OCI-LY7 (cell line): ENCODE data around the gene SERTAD4. TPM values are rescaled to one million over a fixed set of nuclear protein-coding genes. Genes with fewer than 3 reads are reported as not detected.
A peak's percentile ranks its signal among the peaks of the same experiment; 100 is the strongest.
"Not testable (repeated sequence)": the region's sequence is repeated elsewhere in the genome, so short reads cannot be mapped to it uniquely, and the experiment has no call there.

Experiments
- BruUV-seq: library from RNA; stranded (reverse); fragments of 400-500 nt; replicated peaks from 2 replicates; lab custom pipeline; 2021; lab: Mats Ljungman, UMichigan
- CTCF ChIA-PET: fragments of 300-600 bp; sonication (Branson Sonifier 250); formaldehyde crosslinking; loops from one replicate; lab custom pipeline; 2022; ENCODE audit warnings: antibody characterized with exemption; ENCODE audit not compliant: unreplicated experiment; lab: Charles Lee
- POLR2A ChIA-PET: fragments of 300-600 bp; sonication (Branson Sonifier 250); formaldehyde crosslinking; loops from one replicate; lab custom pipeline; 2022; ENCODE audit warnings: antibody characterized with exemption; lab: Charles Lee
- DNase-seq: peaks from one replicate; pipeline ENCODE4 v3.0.0-alpha.2; 2015; ENCODE audit warnings: low spot score
- H2AFZ ChIP-seq: fragments of 200-600 bp; sonication (generic), shearing (Covaris generic); 2 replicates; pipeline ENCODE4 v1.6.1; 2014; ENCODE audit warnings: mild to moderate bottlenecking, antibody characterized with exemption, low read length, moderate library complexity
- H3K27ac ChIP-seq: fragments of 200-600 bp; sonication (generic); 2 replicates; pipeline ENCODE4 v1.5.1; 2014; ENCODE audit warnings: mixed run types, low read depth, mild to moderate bottlenecking, moderate library complexity, low read length, inconsistent platforms; ENCODE audit not compliant: poor library complexity, severe bottlenecking
- H3K36me3 ChIP-seq: fragments of 200-600 bp; sonication (generic); 2 replicates; pipeline ENCODE4 v1.6.1; 2014; ENCODE audit warnings: mild to moderate bottlenecking, antibody characterized with exemption, low read length, moderate library complexity, mixed read lengths; ENCODE audit not compliant: insufficient read depth
- H3K4me1 ChIP-seq: fragments of 200-600 bp; sonication (generic); 2 replicates; pipeline ENCODE4 v1.5.1; 2014; ENCODE audit warnings: mild to moderate bottlenecking, low read length; ENCODE audit not compliant: insufficient read depth, poor library complexity, severe bottlenecking
- H3K4me2 ChIP-seq: fragments of 200-600 bp; sonication (generic); 2 replicates; pipeline ENCODE4 v1.6.1; 2014; ENCODE audit warnings: mild to moderate bottlenecking, low read length
- H3K4me3 ChIP-seq: fragments of 200-600 bp; sonication (generic); 2 replicates; pipeline ENCODE4 v1.5.1; 2014; ENCODE audit warnings: mild to moderate bottlenecking, low read depth, low read length; ENCODE audit not compliant: poor library complexity, severe bottlenecking
- H3K79me2 ChIP-seq: fragments of 200-600 bp; sonication (generic); 2 replicates; pipeline ENCODE4 v1.6.1; 2016; ENCODE audit warnings: low read depth, mild to moderate bottlenecking, low read length, moderate library complexity, mixed read lengths; ENCODE audit not compliant: insufficient read depth
- H3K9me2 ChIP-seq: fragments of 200-600 bp; sonication (generic); 2 replicates; pipeline ENCODE4 v1.6.1; 2016; ENCODE audit warnings: mild to moderate bottlenecking, low read length, mixed read lengths; ENCODE audit not compliant: insufficient read depth
- H3K9me3 ChIP-seq: fragments of 200-600 bp; sonication (generic); 2 replicates; pipeline ENCODE4 v1.6.1; 2014; ENCODE audit warnings: mild to moderate bottlenecking, mixed run types, low read length, mixed read lengths
- H4K20me1 ChIP-seq: fragments of 200-600 bp; sonication (generic); 2 replicates; pipeline ENCODE4 v1.6.1; 2014; ENCODE audit warnings: mild to moderate bottlenecking, antibody characterized with exemption, low read length, moderate library complexity, mixed read lengths; ENCODE audit not compliant: insufficient read depth
- EZH2phosphoT487 ChIP-seq: fragments of 200-600 bp; sonication (generic); IDR thresholded peaks from 2 replicates; pipeline ENCODE4 v1.6.1; 2018; ENCODE audit warnings: low read depth, borderline replicate concordance, mild to moderate bottlenecking, mixed run types, antibody characterized with exemption, low read length, moderate library complexity, mixed read lengths
- intact Hi-C: fragments of 100-400 bp; cut with micrococcal nuclease; formaldehyde crosslinking; loops from one replicate; pipeline ENCODE4 v1.10.0; 2022; ENCODE audit not compliant: unreplicated experiment
- total RNA-seq, 2 experiments: library from RNA; depleted of rRNA in 1 of 2; stranded (reverse); fragments of >200 nt in 1 of 2; shearing (Covaris generic) in 1 of 2; gene quantifications; 2 replicates each; pipeline ENCODE4 v1.2.3, GENCODE V29; 2014 to 2022
- TF ChIP-seq, protein P1 (sequence below): fragments of 200-600 bp; sonication (generic); conservative IDR thresholded peaks from 2 replicates; pipeline ENCODE4 v1.5.1; 2014; ENCODE audit warnings: mild to moderate bottlenecking, antibody characterized with exemption, low read length, moderate library complexity, mixed read lengths

The SERTAD4 gene
- total RNA-seq, 2 experiments from 2014 or later: not detected

DNA sequence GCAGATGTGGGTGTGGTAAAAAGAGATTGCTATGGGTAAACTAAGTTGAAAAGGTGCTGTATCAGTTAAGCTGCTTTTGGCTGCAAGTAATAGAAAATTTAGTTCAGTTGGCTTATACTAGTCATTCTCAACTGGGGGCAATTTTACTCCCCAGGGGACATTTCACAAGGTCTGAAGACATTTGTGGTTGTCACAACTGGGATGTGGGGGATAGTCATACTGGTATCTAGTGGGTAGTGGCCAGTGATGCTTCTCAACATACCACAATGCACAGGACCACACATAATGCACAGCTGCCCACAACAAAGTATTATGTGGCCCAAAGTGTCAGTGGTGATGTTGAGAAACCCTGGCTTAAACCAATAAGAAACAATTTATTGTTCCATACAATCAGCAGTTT is 31.4 kb downstream of the SERTAD4 start:
- no peak for TF ChIP-seq EZH2phosphoT487
- TF ChIP-seq, protein P1, sequence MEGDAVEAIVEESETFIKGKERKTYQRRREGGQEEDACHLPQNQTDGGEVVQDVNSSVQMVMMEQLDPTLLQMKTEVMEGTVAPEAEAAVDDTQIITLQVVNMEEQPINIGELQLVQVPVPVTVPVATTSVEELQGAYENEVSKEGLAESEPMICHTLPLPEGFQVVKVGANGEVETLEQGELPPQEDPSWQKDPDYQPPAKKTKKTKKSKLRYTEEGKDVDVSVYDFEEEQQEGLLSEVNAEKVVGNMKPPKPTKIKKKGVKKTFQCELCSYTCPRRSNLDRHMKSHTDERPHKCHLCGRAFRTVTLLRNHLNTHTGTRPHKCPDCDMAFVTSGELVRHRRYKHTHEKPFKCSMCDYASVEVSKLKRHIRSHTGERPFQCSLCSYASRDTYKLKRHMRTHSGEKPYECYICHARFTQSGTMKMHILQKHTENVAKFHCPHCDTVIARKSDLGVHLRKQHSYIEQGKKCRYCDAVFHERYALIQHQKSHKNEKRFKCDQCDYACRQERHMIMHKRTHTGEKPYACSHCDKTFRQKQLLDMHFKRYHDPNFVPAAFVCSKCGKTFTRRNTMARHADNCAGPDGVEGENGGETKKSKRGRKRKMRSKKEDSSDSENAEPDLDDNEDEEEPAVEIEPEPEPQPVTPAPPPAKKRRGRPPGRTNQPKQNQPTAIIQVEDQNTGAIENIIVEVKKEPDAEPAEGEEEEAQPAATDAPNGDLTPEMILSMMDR: no peak
- Histone ChIP-seq H3K9me3 (no peaks in the 10 kb centered on the region), H3K9me2 (no peaks in the 10 kb centered on the region), H3K4me2 (no peak overlapping the region), H4K20me1 (no peaks in the 10 kb centered on the region), H3K79me2 (no peaks in the 10 kb centered on the region), H2AFZ (no peak overlapping the region), H3K4me3 (no peak overlapping the region), H3K27ac (no peak overlapping the region), H3K4me1 (no peaks in the 10 kb centered on the region), H3K36me3 (no peaks in the 10 kb centered on the region)
- no TSS peak for BruUV-seq
- CTCF ChIA-PET: no interaction called here
- intact Hi-C loops: no loop called here
- POLR2A ChIA-PET: no interaction called here
- DNase-seq: no peak

DNA sequence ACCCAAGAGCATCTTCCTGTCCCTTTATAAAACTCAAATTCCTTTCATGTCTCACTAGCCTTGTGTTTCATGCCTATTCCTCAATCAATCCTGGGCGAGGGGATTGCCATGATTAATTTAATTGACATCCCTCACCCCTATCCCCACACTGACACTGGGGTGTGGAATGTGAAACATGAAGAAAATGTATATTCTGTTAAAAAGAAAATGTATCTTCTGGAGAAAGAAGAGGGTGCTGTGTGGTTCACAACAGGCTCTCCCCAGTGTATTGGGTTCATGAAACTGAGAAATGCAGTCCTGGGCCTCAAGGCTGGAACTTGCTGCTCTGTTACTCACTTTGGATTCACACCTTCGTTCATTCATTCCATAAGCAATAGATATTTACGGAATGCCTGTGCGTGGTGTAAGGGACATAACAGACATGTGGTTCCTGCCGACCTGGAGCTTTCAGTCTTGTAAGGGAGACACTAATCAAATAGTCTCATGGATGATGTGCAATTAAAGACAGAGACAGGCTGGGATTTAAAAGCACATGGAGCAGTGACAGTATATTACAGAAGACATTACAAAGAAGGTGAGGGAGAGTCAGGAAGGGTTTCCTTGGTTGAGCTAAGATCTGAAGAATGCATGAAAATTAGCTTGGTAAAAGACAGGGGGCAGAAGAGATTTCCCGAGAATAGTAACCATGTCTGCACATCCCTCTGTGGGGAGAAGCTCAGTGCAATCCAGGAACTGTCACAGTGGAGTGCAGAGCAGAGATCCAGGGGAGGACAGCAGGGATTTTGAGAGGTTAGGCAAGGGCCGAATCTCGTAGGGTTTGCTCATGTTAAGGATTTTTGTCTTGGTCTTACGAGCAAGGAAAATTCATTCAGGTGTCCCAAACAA is 32.1 kb downstream of the SERTAD4 start:
- intact Hi-C loops: no loop called here
- Histone ChIP-seq H3K4me1 (no peaks in the 10 kb centered on the region), H3K36me3 (no peaks in the 10 kb centered on the region), H3K4me2 (no peak overlapping the region), H3K27ac (no peak overlapping the region), H2AFZ (no peak overlapping the region), H3K79me2 (no peaks in the 10 kb centered on the region), H4K20me1 (no peaks in the 10 kb centered on the region), H3K9me3 (no peaks in the 10 kb centered on the region), H3K4me3 (no peak overlapping the region), H3K9me2 (no peaks in the 10 kb centered on the region)
- no peak for DNase-seq
- ChIA-PET POLR2A (no interaction called here), CTCF (no interaction called here)
- TF ChIP-seq EZH2phosphoT487: no peak
- TF ChIP-seq, protein P1: 0 out of 2 replicates have a peak, but pooled peaks have one; percentile 12
- BruUV-seq: no TSS peak

DNA sequence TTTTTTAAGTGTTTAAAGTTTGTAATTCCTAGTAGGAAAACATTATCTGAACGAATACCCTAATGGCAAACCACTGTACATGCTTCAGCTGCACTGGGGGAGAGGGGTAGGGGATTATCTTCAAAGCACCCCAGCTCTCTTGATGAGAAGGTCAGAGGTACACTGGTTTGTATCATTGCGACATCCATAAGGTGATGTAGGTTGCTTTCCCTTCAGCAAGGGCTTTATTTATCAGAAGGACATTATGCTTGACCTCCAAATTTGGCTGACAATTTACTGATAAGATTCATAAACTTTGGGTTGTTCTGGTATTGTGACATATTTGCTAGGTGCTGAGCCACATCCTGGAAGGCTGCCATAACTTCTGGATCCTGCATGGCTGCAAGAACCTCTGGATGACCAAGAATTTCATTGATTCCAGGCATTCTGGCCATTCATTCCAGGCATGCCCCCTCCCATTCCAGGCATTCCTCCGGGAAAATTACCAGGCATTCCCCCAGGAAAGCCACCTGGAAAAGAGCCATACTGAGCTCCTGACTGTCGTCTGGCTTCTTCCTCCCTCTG is 32.9 kb downstream of the SERTAD4 start:
- H3K4me1 ChIP-seq, POLR2A ChIA-PET, H3K9me3 ChIP-seq, H3K36me3 ChIP-seq, H3K27ac ChIP-seq, H3K4me3 ChIP-seq, H4K20me1 ChIP-seq, DNase-seq, H3K9me2 ChIP-seq, H3K79me2 ChIP-seq, H3K4me2 ChIP-seq, BruUV-seq, H2AFZ ChIP-seq, intact Hi-C loops, CTCF ChIA-PET: not testable (repeated sequence)
